Stimulated activated naive B cell treated with anti-CD40 and anti-IgM and Interleukin-4, amounts not matched to agents 10 μg/mL and 1 μg/mL and 100 μg/mL, for 72 hours (primary cell): ENCODE data around the gene FBXO36.

Experiments
- ATAC-seq, 2 donors: fragments of 150-1000 bp; cut with Tn5 transposase; replicated peaks; 2 replicates each; pipeline ENCODE4 v1.10.0; 2021; ENCODE audit warnings: moderate library complexity in 1 of 2
- DNase-seq: peaks from one replicate; pipeline ENCODE4 v3.0.0; 2021
- H3K27ac Mint-ChIP-seq: one replicate; pipeline ENCODE4 v1.8.0; 2022; ENCODE audit warnings: mild to moderate bottlenecking, mixed read lengths
- H3K27me3 Mint-ChIP-seq, 2 donors: one replicate each; pipeline ENCODE4 v1.8.0; 2022; ENCODE audit warnings: mixed read lengths in 2 of 2
- H3K36me3 Mint-ChIP-seq, 2 donors: one replicate each; pipeline ENCODE4 v1.8.0; 2022; ENCODE audit warnings: mixed read lengths in 2 of 2, mild to moderate bottlenecking in 1 of 2
- H3K4me1 Mint-ChIP-seq, 2 donors: one replicate each; pipeline ENCODE4 v1.8.0; 2022; ENCODE audit warnings: mixed read lengths in 2 of 2, mild to moderate bottlenecking in 1 of 2
- H3K4me3 Mint-ChIP-seq, 2 donors: one replicate each; pipeline ENCODE4 v1.8.0; 2022; ENCODE audit warnings: mild to moderate bottlenecking in 2 of 2, mixed read lengths in 2 of 2, moderate library complexity in 1 of 2
- H3K9me3 Mint-ChIP-seq, 2 donors: one replicate each; pipeline ENCODE4 v1.8.0; 2022; ENCODE audit warnings: mixed read lengths in 2 of 2, mild to moderate bottlenecking in 1 of 2

FBXO36 gene

GRCh38 chr2:230018153-230018552 is 95.8 kb downstream of the FBXO36 start:
- H3K27ac Mint-ChIP-seq = no peak overlapping the region
- H3K27me3 Mint-ChIP-seq = no peaks in the 10 kb centered on the region
- H3K9me3 Mint-ChIP-seq = no peaks in the 10 kb centered on the region
- H3K4me3 Mint-ChIP-seq = no peak overlapping the region
- ATAC-seq (no peak), DNase-seq (no peak)
- no peaks in the 10 kb centered on the region for H3K4me1 Mint-ChIP-seq
- no peaks in the 10 kb centered on the region for H3K36me3 Mint-ChIP-seq

GRCh38 chr2:230019742-230020141 is 97.4 kb downstream of the FBXO36 start:
- H3K4me3 Mint-ChIP-seq = no peak overlapping the region
- DNase-seq (no peak), ATAC-seq (no peak)
- no peaks in the 10 kb centered on the region for H3K9me3 Mint-ChIP-seq
- H3K27ac Mint-ChIP-seq = no peak overlapping the region
- no peaks in the 10 kb centered on the region for H3K27me3 Mint-ChIP-seq
- H3K36me3 Mint-ChIP-seq = no peaks in the 10 kb centered on the region
- H3K4me1 Mint-ChIP-seq = no peaks in the 10 kb centered on the region

- Mint-ChIP-seq H3K9me3 (no peaks in the 10 kb centered on the region), H3K36me3 (no peaks in the 10 kb centered on the region), H3K27ac (no peak overlapping the region), H3K4me3 (no peak overlapping the region), H3K4me1 (no peaks in the 10 kb centered on the region), H3K27me3 (no peaks in the 10 kb centered on the region)
- no peak for ATAC-seq
- no peak for DNase-seq
Measured at GRCh38 chr2:230023313-230023712, 101.0 kb downstream of the FBXO36 start.

- Mint-ChIP-seq H3K27me3 (no peaks in the 10 kb centered on the region), H3K27ac (no peak overlapping the region), H3K4me1 (no peaks in the 10 kb centered on the region), H3K4me3 (no peak overlapping the region), H3K36me3 (peaks cover 0 to 2% of the 10 kb centered on the region in 2 donors), H3K9me3 (no peaks in the 10 kb centered on the region)
- DNase-seq = no peak
- no peak for ATAC-seq
Measured at GRCh38 chr2:230042195-230042594, 119.9 kb downstream of the FBXO36 start.

- DNase-seq = no peak
- no peak overlapping the region for H3K4me3 Mint-ChIP-seq
- H3K9me3 Mint-ChIP-seq = no peaks in the 10 kb centered on the region
- ATAC-seq = no peak
- H3K27me3 Mint-ChIP-seq = no peaks in the 10 kb centered on the region
- H3K36me3 Mint-ChIP-seq = peaks cover 0 to 2% of the 10 kb centered on the region in 2 donors
- no peak overlapping the region for H3K27ac Mint-ChIP-seq
- no peaks in the 10 kb centered on the region for H3K4me1 Mint-ChIP-seq
Measured at GRCh38 chr2:230043025-230043424, 120.7 kb downstream of the FBXO36 start.

GRCh38 chr2:230043461-230043860 is 121.2 kb downstream of the FBXO36 start:
- ATAC-seq (no peak), DNase-seq (no peak)
- Mint-ChIP-seq H3K27me3 (no peaks in the 10 kb centered on the region), H3K9me3 (no peaks in the 10 kb centered on the region), H3K36me3 (peaks cover 0 to 2% of the 10 kb centered on the region in 2 donors), H3K27ac (no peak overlapping the region), H3K4me1 (peaks cover 0 to 3% of the 10 kb centered on the region in 2 donors), H3K4me3 (no peak overlapping the region)

- no peaks in the 10 kb centered on the region for H3K27me3 Mint-ChIP-seq
- DNase-seq (no peak), ATAC-seq (no peak)
- H3K27ac Mint-ChIP-seq = no peak overlapping the region
- H3K36me3 Mint-ChIP-seq = peaks cover 0 to 2% of the 10 kb centered on the region in 2 donors
- H3K9me3 Mint-ChIP-seq = no peaks in the 10 kb centered on the region
- H3K4me3 Mint-ChIP-seq = no peak overlapping the region
- H3K4me1 Mint-ChIP-seq = peaks cover 0 to 4% of the 10 kb centered on the region in 2 donors
Measured at GRCh38 chr2:230046491-230046890, 124.2 kb downstream of the FBXO36 start.

GRCh38 chr2:230048010-230048671 is 125.8 kb downstream of the FBXO36 start:
- no peak for DNase-seq
- peaks cover 0 to 2% of the 10 kb centered on the region in 2 donors for H3K36me3 Mint-ChIP-seq
- H3K4me1 Mint-ChIP-seq = peaks cover 3 to 14% of the 10 kb centered on the region in 2 donors
- no peaks in the 10 kb centered on the region for H3K27me3 Mint-ChIP-seq
- no peak for ATAC-seq
- no peaks in the 10 kb centered on the region for H3K9me3 Mint-ChIP-seq
- H3K4me3 Mint-ChIP-seq = no peak overlapping the region
- H3K27ac Mint-ChIP-seq = no peak overlapping the region

GRCh38 chr2:230050136-230050535 is 127.8 kb downstream of the FBXO36 start:
- Mint-ChIP-seq H3K9me3 (no peaks in the 10 kb centered on the region), H3K4me1 (peaks cover 10 to 27% of the 10 kb centered on the region in 2 donors), H3K27me3 (no peaks in the 10 kb centered on the region), H3K36me3 (no peaks in the 10 kb centered on the region), H3K4me3 (no peak overlapping the region), H3K27ac (no peak overlapping the region)
- ATAC-seq = no peak
- no peak for DNase-seq

- no peaks in the 10 kb centered on the region for H3K9me3 Mint-ChIP-seq
- DNase-seq (no peak), ATAC-seq (peak; percentile 76 to 85)
- peak overlapping the region; percentile 42 for H3K27ac Mint-ChIP-seq
- peaks cover 10 to 27% of the 10 kb centered on the region in 2 donors for H3K4me1 Mint-ChIP-seq
- no peaks in the 10 kb centered on the region for H3K27me3 Mint-ChIP-seq
- H3K36me3 Mint-ChIP-seq = no peaks in the 10 kb centered on the region
- H3K4me3 Mint-ChIP-seq = peak overlapping the region in 1 of 2 donors; percentile 17
Measured at GRCh38 chr2:230052299-230052698, 130.0 kb downstream of the FBXO36 start.

GRCh38 chr2:230053753-230054478 is 131.6 kb downstream of the FBXO36 start:
- Mint-ChIP-seq H3K9me3 (no peaks in the 10 kb centered on the region), H3K27me3 (no peaks in the 10 kb centered on the region), H3K4me3 (no peak overlapping the region), H3K4me1 (peaks cover 10 to 23% of the 10 kb centered on the region in 2 donors), H3K27ac (no peak overlapping the region), H3K36me3 (peaks cover 0 to 3% of the 10 kb centered on the region in 2 donors)
- no peak for DNase-seq
- ATAC-seq = peak; percentile 60 to 74

GRCh38 chr2:230060672-230061293 is 138.5 kb downstream of the FBXO36 start:
- ATAC-seq (no peak), DNase-seq (no peak)
- Mint-ChIP-seq H3K4me3 (no peak overlapping the region), H3K4me1 (peaks cover 2 to 8% of the 10 kb centered on the region in 2 donors), H3K9me3 (no peaks in the 10 kb centered on the region), H3K27me3 (no peaks in the 10 kb centered on the region), H3K27ac (no peak overlapping the region), H3K36me3 (peaks cover 0 to 3% of the 10 kb centered on the region in 2 donors)
